HCT116 (cell line): ENCODE measurements around the gene CGB7. TPM values are rescaled to one million over a fixed set of nuclear protein-coding genes. Genes with fewer than 3 reads are reported as not detected.

ENCODE experiments used
- ATAC-seq: fragments of 200-7000 bp; cut with Tn5 transposase; 2 replicates; pipeline ENCODE4 v1.9.1; 2020; ENCODE audit warnings: mild to moderate bottlenecking, moderate library complexity
- BruUV-seq: library from RNA; stranded (reverse); fragments of 400-500 nt; replicated peaks from 2 replicates; lab custom pipeline; 2021; lab: Mats Ljungman, UMichigan
- CTCF ChIA-PET: fragments of 300-600 bp; sonication (Branson Sonifier 250); formaldehyde crosslinking; loops from one replicate; lab custom pipeline; 2021; ENCODE audit warnings: antibody characterized with exemption; lab: Charles Lee
- POLR2A ChIA-PET: fragments of 300-600, 350-600 bp; sonication (Branson Sonifier 250); formaldehyde crosslinking; loops from one replicate; lab custom pipeline; 2021; ENCODE audit warnings: antibody characterized with exemption; lab: Charles Lee
- RAD21 ChIA-PET, 2 experiments: fragments of 300-600 bp; sonication (Branson Sonifier 250); formaldehyde crosslinking; loops; one replicate each; lab custom pipeline; 2023; ENCODE audit warnings: low total read pairs in 2 of 2; ENCODE audit not compliant: uncharacterized antibody in 2 of 2, unreplicated experiment in 2 of 2, low non-redundant PET in 1 of 2; lab: Charles Lee
- DNase-seq: peaks from one replicate; pipeline ENCODE4 v3.0.0-alpha.2; 2010; ENCODE audit warnings: low read depth, low spot score
- H2AFZ ChIP-seq: fragments of 200-600 bp; shearing (Covaris generic), sonication (generic); 2 replicates; pipeline ENCODE4 v1.6.1; 2017; ENCODE audit warnings: low read depth, mixed run types, mixed read lengths, antibody characterized with exemption, low read length; ENCODE audit not compliant: poor library complexity, severe bottlenecking
- H3K27ac ChIP-seq: 2 replicates; pipeline ENCODE4 v1.5.1; 2012; ENCODE audit warnings: low read depth, low read length
- H3K27me3 ChIP-seq: fragments of 200-600 bp; sonication (generic); 2 replicates; pipeline ENCODE4 v1.6.1; 2016; ENCODE audit warnings: mixed run types, low read length, mixed read lengths; ENCODE audit not compliant: insufficient read depth
- H3K36me3 ChIP-seq, 2 experiments: fragments of 200-500 bp in 1 of 2; fragments of 200-600 bp in 1 of 2; sonication (Bioruptor generic) in 1 of 2; sonication (generic) in 1 of 2; 2 replicates each; pipeline versions ENCODE4 v1.5.1 to v1.6.1; 2014 to 2016; ENCODE audit warnings: low read length in 2 of 2, inconsistent platforms in 1 of 2, mixed read lengths in 1 of 2, mixed run types in 1 of 2; ENCODE audit not compliant: insufficient read depth in 2 of 2, control insufficient read depth in 1 of 2
- H3K4me1 ChIP-seq, 2 experiments: fragments of 200-600 bp in 1 of 2; sonication (generic) in 1 of 2; 2 replicates each; pipeline versions ENCODE4 v1.5.1 to v1.6.1; 2012 to 2017; ENCODE audit warnings: low read length in 2 of 2, inconsistent platforms in 1 of 2, mild to moderate bottlenecking in 1 of 2, mixed read lengths in 1 of 2, mixed run types in 1 of 2, moderate library complexity in 1 of 2; ENCODE audit not compliant: insufficient read depth in 2 of 2, control insufficient read depth in 1 of 2
- H3K4me2 ChIP-seq: fragments of 200-600 bp; sonication (generic); 2 replicates; pipeline ENCODE4 v1.6.1; 2017; ENCODE audit warnings: mixed run types, low read length, mixed read lengths
- H3K4me3 ChIP-seq, 2 experiments: fragments of 200-600 bp in 1 of 2; sonication (generic) in 1 of 2; replicated peaks in 1 of 2; 2 replicates each; pipeline ENCODE4 v1.5.1; 2011 to 2016; ENCODE audit warnings: low read length in 2 of 2, control low read depth in 1 of 2, low read depth in 1 of 2, mild to moderate bottlenecking in 1 of 2, mixed read lengths in 1 of 2, mixed run types in 1 of 2
- H3K79me2 ChIP-seq: fragments of 200-600 bp; sonication (generic); 2 replicates; pipeline ENCODE4 v1.6.1; 2017; ENCODE audit warnings: mild to moderate bottlenecking, mixed run types, low read length, moderate library complexity, mixed read lengths; ENCODE audit not compliant: insufficient read depth
- H3K9ac ChIP-seq: fragments of 200-600 bp; sonication (generic); 2 replicates; pipeline ENCODE4 v1.6.1; 2016; ENCODE audit warnings: low read length, mixed read lengths
- H3K9me2 ChIP-seq: fragments of 200-600 bp; sonication (generic), shearing (Covaris generic); 2 replicates; pipeline ENCODE4 v1.6.1; 2017; ENCODE audit warnings: mixed run types, mild to moderate bottlenecking, moderate library complexity; ENCODE audit not compliant: insufficient read depth
- H3K9me3 ChIP-seq, 2 experiments: fragments of 200-500 bp in 1 of 2; fragments of 200-600 bp in 1 of 2; sonication (Bioruptor generic) in 1 of 2; sonication (generic) in 1 of 2; 2 replicates each; pipeline ENCODE4 v1.6.1; 2014 to 2017; ENCODE audit warnings: low read length in 2 of 2, mixed read lengths in 2 of 2, inconsistent platforms in 1 of 2, low read depth in 1 of 2, mild to moderate bottlenecking in 1 of 2, mixed run types in 1 of 2, moderate library complexity in 1 of 2; ENCODE audit not compliant: control insufficient read depth in 1 of 2, insufficient read depth in 1 of 2
- H4K20me1 ChIP-seq: fragments of 200-600 bp; sonication (generic), shearing (Covaris generic); 2 replicates; pipeline ENCODE4 v1.6.1; 2017; ENCODE audit warnings: mixed run types, mild to moderate bottlenecking, moderate library complexity; ENCODE audit not compliant: insufficient read depth
- CBX3 ChIP-seq: IDR thresholded peaks from 2 replicates; pipeline ENCODE4 v1.6.1; 2012; ENCODE audit warnings: low read depth
- CEBPB ChIP-seq: IDR thresholded peaks from 2 replicates; pipeline ENCODE4 v1.6.1; 2012; ENCODE audit warnings: low read depth
- EGR1 ChIP-seq: IDR thresholded peaks from 2 replicates; pipeline ENCODE4 v1.6.1; 2012; ENCODE audit warnings: low read depth
- ELF1 ChIP-seq: IDR thresholded peaks from 2 replicates; pipeline ENCODE4 v1.6.1; 2012; ENCODE audit warnings: low read depth, borderline replicate concordance
- EZH2 ChIP-seq: fragments of 200-600 bp; sonication (generic); IDR thresholded peaks from 2 replicates; pipeline ENCODE4 v1.6.1; 2017; ENCODE audit warnings: antibody characterized with exemption, mixed run types
- EZH2phosphoT487 ChIP-seq: fragments of 200-600 bp; IDR thresholded peaks from 2 replicates; pipeline ENCODE4 v1.6.1; 2018; ENCODE audit warnings: antibody characterized with exemption, borderline replicate concordance
- POLR2A ChIP-seq: IDR thresholded peaks from 2 replicates; pipeline ENCODE4 v1.7.0; 2011; ENCODE audit warnings: borderline replicate concordance; ENCODE audit not compliant: insufficient read depth, insufficient read length; ENCODE audit errors: extremely low read depth
- POLR2AphosphoS5 ChIP-seq: IDR thresholded peaks from 2 replicates; pipeline ENCODE4 v1.6.1; 2011; ENCODE audit warnings: mild to moderate bottlenecking, low read depth, low read length, moderate library complexity
- RAD21 ChIP-seq: IDR thresholded peaks from 2 replicates; pipeline ENCODE4 v1.6.1; 2012; ENCODE audit warnings: low read depth, mild to moderate bottlenecking
- SIN3A ChIP-seq: IDR thresholded peaks from 2 replicates; pipeline ENCODE4 v1.6.1; 2012; ENCODE audit warnings: low read depth
- SP1 ChIP-seq: IDR thresholded peaks from 2 replicates; pipeline ENCODE4 v1.6.1; 2012; ENCODE audit warnings: low read depth
- SRF ChIP-seq: IDR thresholded peaks from 2 replicates; pipeline ENCODE4 v1.6.1; 2012; ENCODE audit warnings: low read depth
- YY1 ChIP-seq: IDR thresholded peaks from 2 replicates; pipeline ENCODE4 v1.6.1; 2011; ENCODE audit warnings: low read length, low read depth, moderate library complexity, mild to moderate bottlenecking; ENCODE audit not compliant: insufficient replicate concordance; ENCODE audit errors: extremely low read depth
- ZFX ChIP-seq: fragments of 450-650 bp; IDR thresholded peaks from 2 replicates; pipeline ENCODE4 v1.6.1; 2017
- ZNF274 ChIP-seq: fragments of 200-500 bp; sonication (Bioruptor generic); IDR thresholded peaks from 2 replicates; pipeline ENCODE4 v1.6.1; 2014; ENCODE audit warnings: mild to moderate bottlenecking, low read depth, low read length, inconsistent platforms
- intact Hi-C: fragments of 100-400 bp; cut with micrococcal nuclease; formaldehyde crosslinking; loops from 2 replicates; pipeline ENCODE4 v1.10.0; 2022
- total RNA-seq: library from RNA; stranded (reverse); gene quantifications from one replicate; pipeline ENCODE4 v1.2.1, GENCODE V29; 2021; ENCODE audit not compliant: unreplicated experiment
- TF ChIP-seq, protein P1 (sequence below): IDR thresholded peaks from 2 replicates; pipeline ENCODE4 v1.6.1; 2012; ENCODE audit warnings: low read depth
- TF ChIP-seq, protein P2 (sequence below), 3 experiments: fragments of 200-600 bp in 1 of 3; sonication (generic) in 1 of 3; IDR thresholded peaks in 2 of 3; conservative IDR thresholded peaks in 1 of 3; 2 replicates each; pipeline ENCODE4 v1.5.1; 2012 to 2017; ENCODE audit warnings: low read depth in 2 of 3, low read length in 2 of 3, antibody characterized with exemption in 1 of 3, borderline replicate concordance in 1 of 3, control low read depth in 1 of 3, mild to moderate bottlenecking in 1 of 3, mixed read lengths in 1 of 3, mixed run types in 1 of 3, moderate library complexity in 1 of 3; ENCODE audit not compliant: insufficient read depth in 1 of 3
- TF ChIP-seq, protein P3 (sequence below): IDR thresholded peaks from 2 replicates; pipeline ENCODE4 v1.6.1; 2012
- TF ChIP-seq, protein P4 (sequence below): IDR thresholded peaks from 2 replicates; pipeline ENCODE4 v1.6.1; 2012
- TF ChIP-seq, protein P5 (sequence below): IDR thresholded peaks from 2 replicates; pipeline ENCODE4 v1.6.1; 2011; ENCODE audit warnings: mild to moderate bottlenecking, low read length, moderate library complexity; ENCODE audit not compliant: insufficient replicate concordance; ENCODE audit errors: extremely low read depth

Gene CGB7
- total RNA-seq, 1 experiment from 2014 or later = 5.4 TPM

DNA sequence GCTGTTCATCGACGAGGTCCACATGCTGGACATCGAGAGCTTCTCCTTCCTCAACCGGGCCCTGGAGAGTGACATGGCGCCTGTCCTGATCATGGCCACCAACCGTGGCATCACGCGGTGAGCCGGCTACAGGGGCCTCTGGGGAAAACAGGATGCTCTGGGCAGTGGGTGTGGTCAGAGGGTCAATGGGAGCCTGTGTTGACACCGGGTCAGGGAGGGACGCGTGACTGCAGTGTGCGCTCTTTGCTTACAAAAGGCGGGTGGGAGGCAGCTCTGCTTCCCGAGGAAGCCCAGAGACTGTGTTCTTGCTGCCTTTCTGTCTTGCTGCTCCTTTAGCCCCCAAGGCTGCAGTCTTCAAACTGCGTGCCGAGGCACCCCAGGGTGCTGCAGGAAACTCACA is 46.4 kb downstream of the CGB7 start:
- no peak overlapping the region for H2AFZ ChIP-seq
- ChIA-PET POLR2A (no interaction called here), CTCF (interaction anchor here (3.3 kb wide), 1 partner anchor 11 kb away, joined by 19 read pairs; no protein-coding TSS in a partner anchor), RAD21 (no interaction called here)
- H4K20me1 ChIP-seq = no peaks in the 10 kb centered on the region
- intact Hi-C loops = no loop called here
- no peak overlapping the region for H3K4me3 ChIP-seq
- BruUV-seq = no TSS peak
- no peak overlapping the region for H3K27ac ChIP-seq
- H3K4me1 ChIP-seq = no peaks in the 10 kb centered on the region
- H3K79me2 ChIP-seq = no peaks in the 10 kb centered on the region
- ATAC-seq (no peak), DNase-seq (no peak)
- peaks cover 49 to 51% of the 10 kb centered on the region in 2 experiments for H3K36me3 ChIP-seq
- no peaks in the 10 kb centered on the region for H3K27me3 ChIP-seq
- H3K4me2 ChIP-seq = no peak overlapping the region
- H3K9me2 ChIP-seq = no peaks in the 10 kb centered on the region
- TF ChIP-seq SRF (no peak), SIN3A (no peak), RAD21 (no peak), CBX3 (no peak), EZH2phosphoT487 (no peak), EGR1 (no peak), POLR2AphosphoS5 (no peak), CEBPB (no peak), POLR2A (no peak), ZNF274 (no peak), EZH2 (no peak), YY1 (no peak), ELF1 (no peak), SP1 (no peak), ZFX (no peak)
- TF ChIP-seq, protein P1, sequence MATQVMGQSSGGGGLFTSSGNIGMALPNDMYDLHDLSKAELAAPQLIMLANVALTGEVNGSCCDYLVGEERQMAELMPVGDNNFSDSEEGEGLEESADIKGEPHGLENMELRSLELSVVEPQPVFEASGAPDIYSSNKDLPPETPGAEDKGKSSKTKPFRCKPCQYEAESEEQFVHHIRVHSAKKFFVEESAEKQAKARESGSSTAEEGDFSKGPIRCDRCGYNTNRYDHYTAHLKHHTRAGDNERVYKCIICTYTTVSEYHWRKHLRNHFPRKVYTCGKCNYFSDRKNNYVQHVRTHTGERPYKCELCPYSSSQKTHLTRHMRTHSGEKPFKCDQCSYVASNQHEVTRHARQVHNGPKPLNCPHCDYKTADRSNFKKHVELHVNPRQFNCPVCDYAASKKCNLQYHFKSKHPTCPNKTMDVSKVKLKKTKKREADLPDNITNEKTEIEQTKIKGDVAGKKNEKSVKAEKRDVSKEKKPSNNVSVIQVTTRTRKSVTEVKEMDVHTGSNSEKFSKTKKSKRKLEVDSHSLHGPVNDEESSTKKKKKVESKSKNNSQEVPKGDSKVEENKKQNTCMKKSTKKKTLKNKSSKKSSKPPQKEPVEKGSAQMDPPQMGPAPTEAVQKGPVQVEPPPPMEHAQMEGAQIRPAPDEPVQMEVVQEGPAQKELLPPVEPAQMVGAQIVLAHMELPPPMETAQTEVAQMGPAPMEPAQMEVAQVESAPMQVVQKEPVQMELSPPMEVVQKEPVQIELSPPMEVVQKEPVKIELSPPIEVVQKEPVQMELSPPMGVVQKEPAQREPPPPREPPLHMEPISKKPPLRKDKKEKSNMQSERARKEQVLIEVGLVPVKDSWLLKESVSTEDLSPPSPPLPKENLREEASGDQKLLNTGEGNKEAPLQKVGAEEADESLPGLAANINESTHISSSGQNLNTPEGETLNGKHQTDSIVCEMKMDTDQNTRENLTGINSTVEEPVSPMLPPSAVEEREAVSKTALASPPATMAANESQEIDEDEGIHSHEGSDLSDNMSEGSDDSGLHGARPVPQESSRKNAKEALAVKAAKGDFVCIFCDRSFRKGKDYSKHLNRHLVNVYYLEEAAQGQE = no peak
- TF ChIP-seq, protein P2, sequence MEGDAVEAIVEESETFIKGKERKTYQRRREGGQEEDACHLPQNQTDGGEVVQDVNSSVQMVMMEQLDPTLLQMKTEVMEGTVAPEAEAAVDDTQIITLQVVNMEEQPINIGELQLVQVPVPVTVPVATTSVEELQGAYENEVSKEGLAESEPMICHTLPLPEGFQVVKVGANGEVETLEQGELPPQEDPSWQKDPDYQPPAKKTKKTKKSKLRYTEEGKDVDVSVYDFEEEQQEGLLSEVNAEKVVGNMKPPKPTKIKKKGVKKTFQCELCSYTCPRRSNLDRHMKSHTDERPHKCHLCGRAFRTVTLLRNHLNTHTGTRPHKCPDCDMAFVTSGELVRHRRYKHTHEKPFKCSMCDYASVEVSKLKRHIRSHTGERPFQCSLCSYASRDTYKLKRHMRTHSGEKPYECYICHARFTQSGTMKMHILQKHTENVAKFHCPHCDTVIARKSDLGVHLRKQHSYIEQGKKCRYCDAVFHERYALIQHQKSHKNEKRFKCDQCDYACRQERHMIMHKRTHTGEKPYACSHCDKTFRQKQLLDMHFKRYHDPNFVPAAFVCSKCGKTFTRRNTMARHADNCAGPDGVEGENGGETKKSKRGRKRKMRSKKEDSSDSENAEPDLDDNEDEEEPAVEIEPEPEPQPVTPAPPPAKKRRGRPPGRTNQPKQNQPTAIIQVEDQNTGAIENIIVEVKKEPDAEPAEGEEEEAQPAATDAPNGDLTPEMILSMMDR (IDR thresholded peaks at IDR 0.05 in 2 of 3, conservative IDR thresholded peaks at IDR 0.05 in 1 of 3; ENCODE audit: borderline replicate concordance in 1 of 3, insufficient read depth in 1 of 3, low read depth in 2 of 3, low read length in 2 of 3) = no peak
- TF ChIP-seq, protein P3, sequence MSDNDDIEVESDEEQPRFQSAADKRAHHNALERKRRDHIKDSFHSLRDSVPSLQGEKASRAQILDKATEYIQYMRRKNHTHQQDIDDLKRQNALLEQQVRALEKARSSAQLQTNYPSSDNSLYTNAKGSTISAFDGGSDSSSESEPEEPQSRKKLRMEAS = no peak
- TF ChIP-seq, protein P4, sequence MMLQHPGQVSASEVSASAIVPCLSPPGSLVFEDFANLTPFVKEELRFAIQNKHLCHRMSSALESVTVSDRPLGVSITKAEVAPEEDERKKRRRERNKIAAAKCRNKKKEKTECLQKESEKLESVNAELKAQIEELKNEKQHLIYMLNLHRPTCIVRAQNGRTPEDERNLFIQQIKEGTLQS = no peak
- TF ChIP-seq, protein P5, sequence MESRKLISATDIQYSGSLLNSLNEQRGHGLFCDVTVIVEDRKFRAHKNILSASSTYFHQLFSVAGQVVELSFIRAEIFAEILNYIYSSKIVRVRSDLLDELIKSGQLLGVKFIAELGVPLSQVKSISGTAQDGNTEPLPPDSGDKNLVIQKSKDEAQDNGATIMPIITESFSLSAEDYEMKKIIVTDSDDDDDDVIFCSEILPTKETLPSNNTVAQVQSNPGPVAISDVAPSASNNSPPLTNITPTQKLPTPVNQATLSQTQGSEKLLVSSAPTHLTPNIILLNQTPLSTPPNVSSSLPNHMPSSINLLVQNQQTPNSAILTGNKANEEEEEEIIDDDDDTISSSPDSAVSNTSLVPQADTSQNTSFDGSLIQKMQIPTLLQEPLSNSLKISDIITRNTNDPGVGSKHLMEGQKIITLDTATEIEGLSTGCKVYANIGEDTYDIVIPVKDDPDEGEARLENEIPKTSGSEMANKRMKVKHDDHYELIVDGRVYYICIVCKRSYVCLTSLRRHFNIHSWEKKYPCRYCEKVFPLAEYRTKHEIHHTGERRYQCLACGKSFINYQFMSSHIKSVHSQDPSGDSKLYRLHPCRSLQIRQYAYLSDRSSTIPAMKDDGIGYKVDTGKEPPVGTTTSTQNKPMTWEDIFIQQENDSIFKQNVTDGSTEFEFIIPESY = no peak
- no peaks in the 10 kb centered on the region for H3K9me3 ChIP-seq
- H3K9ac ChIP-seq = no peak overlapping the region
